Subcutaneous abdominal adipose tissue (tissue), 5 donors: ENCODE data around the gene PTPRM.

Source experiments
- H3K27ac ChIP-seq: one replicate; pipeline ENCODE4 v1.7.0; 2013; ENCODE audit warnings: low read depth, mild to moderate bottlenecking, inconsistent platforms, low read length, moderate library complexity
- H3K27me3 ChIP-seq, 5 donors: one replicate each; pipeline ENCODE4 v1.7.0; 2013; ENCODE audit warnings: low read length in 5 of 5, inconsistent platforms in 1 of 5; ENCODE audit not compliant: control insufficient read depth in 5 of 5, insufficient read depth in 4 of 5
- H3K36me3 ChIP-seq, 5 donors: one replicate each; pipeline ENCODE4 v1.7.0; 2013; ENCODE audit warnings: low read length in 5 of 5; ENCODE audit not compliant: control insufficient read depth in 5 of 5, insufficient read depth in 5 of 5
- H3K4me1 ChIP-seq, 5 donors: one replicate each; pipeline ENCODE4 v1.7.0; 2013; ENCODE audit warnings: low read length in 5 of 5, mild to moderate bottlenecking in 3 of 5, moderate library complexity in 1 of 5; ENCODE audit not compliant: control insufficient read depth in 5 of 5, insufficient read depth in 5 of 5
- H3K4me3 ChIP-seq, 5 donors: one replicate each; pipeline ENCODE4 v1.7.0; 2013; ENCODE audit warnings: low read length in 5 of 5, low read depth in 1 of 5
- H3K9ac ChIP-seq, 5 donors: one replicate each; pipeline ENCODE4 v1.7.0; 2013; ENCODE audit warnings: low read length in 5 of 5, mild to moderate bottlenecking in 4 of 5, moderate library complexity in 3 of 5
- H3K9me3 ChIP-seq, 5 donors: one replicate each; pipeline ENCODE4 v1.7.0; 2013; ENCODE audit warnings: low read length in 5 of 5; ENCODE audit not compliant: control insufficient read depth in 5 of 5
- donor health status: healthy.
- donor health status: healthy.
- donor health status: healthy.
- donor health status: healthy.
- donor health status: healthy.

PTPRM gene

DNA sequence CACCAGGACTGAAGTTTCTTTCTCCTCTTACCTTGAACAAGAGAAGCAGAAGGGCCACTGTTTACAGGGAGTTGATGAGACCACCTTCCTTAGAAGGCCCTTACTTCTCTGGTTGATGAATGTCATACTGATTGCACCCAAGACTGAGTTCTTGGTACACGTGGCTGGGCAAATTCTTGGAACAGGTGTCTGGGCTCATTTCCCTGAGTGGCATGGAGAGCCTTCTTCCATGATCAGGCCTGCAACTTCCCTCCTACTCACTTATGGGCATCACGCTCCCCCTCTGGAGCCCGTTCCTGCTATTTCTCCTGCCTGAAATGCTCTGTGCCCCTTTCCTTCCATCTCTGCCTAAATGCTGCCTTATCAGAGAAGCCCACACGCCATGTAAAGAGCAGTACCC, 110.3 kb downstream of the PTPRM start:
- peaks cover 0 to 18% (median 17%) of the 10 kb centered on the region in 5 donors for H3K4me1 ChIP-seq
- H3K4me3 ChIP-seq, result no peak overlapping the region
- H3K27ac ChIP-seq, result no peak overlapping the region
- no peaks in the 10 kb centered on the region for H3K36me3 ChIP-seq
- no peak overlapping the region for H3K9ac ChIP-seq
- H3K9me3 ChIP-seq, result no peaks in the 10 kb centered on the region
- no peaks in the 10 kb centered on the region for H3K27me3 ChIP-seq

DNA sequence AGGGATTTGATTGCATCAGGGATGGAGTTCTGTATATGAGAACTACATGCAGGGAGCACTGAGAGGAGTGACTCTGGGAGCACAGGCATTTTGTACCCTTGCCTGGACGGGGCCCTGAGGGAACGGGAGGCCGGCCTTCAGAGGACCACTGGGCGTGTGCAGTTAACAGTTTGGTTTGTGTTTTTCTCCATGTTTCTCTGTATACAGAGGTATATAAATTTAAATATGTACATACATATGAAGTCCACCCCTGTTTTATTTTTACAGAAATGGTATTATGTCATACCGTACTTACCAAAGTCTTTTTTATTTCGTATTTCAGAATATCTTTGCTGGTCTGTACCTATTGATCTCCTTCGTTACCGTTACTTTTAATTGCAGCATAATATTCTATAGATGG, 111.3 kb downstream of the PTPRM start:
- Histone ChIP-seq H3K27me3 (no peaks in the 10 kb centered on the region), H3K4me1 (peaks cover 0 to 18% (median 17%) of the 10 kb centered on the region in 5 donors), H3K27ac (no peak overlapping the region), H3K36me3 (no peaks in the 10 kb centered on the region), H3K9me3 (no peaks in the 10 kb centered on the region), H3K4me3 (no peak overlapping the region), H3K9ac (no peak overlapping the region)

- Histone ChIP-seq H3K4me3 (no peak overlapping the region), H3K36me3 (no peaks in the 10 kb centered on the region), H3K4me1 (peaks cover 0 to 18% (median 17%) of the 10 kb centered on the region in 5 donors), H3K27me3 (no peaks in the 10 kb centered on the region), H3K9ac (no peak overlapping the region), H3K9me3 (no peaks in the 10 kb centered on the region), H3K27ac (no peak overlapping the region)
Observed at GRCh38 chr18:7678801-7679200, 111.7 kb downstream of the PTPRM start.

DNA sequence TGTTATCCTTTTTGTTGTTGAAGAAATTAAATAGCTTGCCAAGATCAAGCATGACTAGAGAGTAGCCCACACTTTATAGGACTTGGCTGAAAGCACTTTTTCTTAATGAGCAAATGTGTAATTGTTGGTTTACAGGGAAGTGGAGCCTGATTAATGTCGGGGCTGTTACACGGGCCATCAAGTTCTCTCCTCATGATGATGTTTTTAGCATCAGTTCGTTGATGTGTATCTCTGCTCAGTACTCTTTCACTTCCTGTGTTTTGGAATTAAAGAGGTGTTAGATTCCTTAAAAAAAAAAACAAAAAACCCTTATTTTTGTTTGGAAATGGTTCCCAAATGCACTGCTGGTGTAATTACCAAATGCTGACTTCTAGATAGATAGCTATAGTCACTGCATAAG, 114.2 kb downstream of the PTPRM start:
- Histone ChIP-seq H3K27me3 (no peaks in the 10 kb centered on the region), H3K4me1 (peaks cover 0 to 15% (median 14%) of the 10 kb centered on the region in 5 donors), H3K27ac (no peak overlapping the region), H3K36me3 (no peaks in the 10 kb centered on the region), H3K4me3 (no peak overlapping the region), H3K9ac (no peak overlapping the region), H3K9me3 (no peaks in the 10 kb centered on the region)

- H3K4me1 ChIP-seq, result peaks cover 0 to 12% (median 9%) of the 10 kb centered on the region in 5 donors
- H3K4me3 ChIP-seq, result no peak overlapping the region
- H3K36me3 ChIP-seq, result no peaks in the 10 kb centered on the region
- no peaks in the 10 kb centered on the region for H3K9me3 ChIP-seq
- no peak overlapping the region for H3K27ac ChIP-seq
- H3K9ac ChIP-seq, result no peak overlapping the region
- H3K27me3 ChIP-seq, result no peaks in the 10 kb centered on the region
Observed at GRCh38 chr18:7682321-7682720, 115.2 kb downstream of the PTPRM start.

- no peak overlapping the region for H3K27ac ChIP-seq
- H3K4me3 ChIP-seq, result no peak overlapping the region
- peaks cover 0 to 6% (median 0%) of the 10 kb centered on the region in 5 donors for H3K4me1 ChIP-seq
- no peaks in the 10 kb centered on the region for H3K27me3 ChIP-seq
- H3K9ac ChIP-seq, result no peak overlapping the region
- H3K36me3 ChIP-seq, result no peaks in the 10 kb centered on the region
- no peaks in the 10 kb centered on the region for H3K9me3 ChIP-seq
Observed at GRCh38 chr18:7683753-7684152, 116.6 kb downstream of the PTPRM start.

DNA sequence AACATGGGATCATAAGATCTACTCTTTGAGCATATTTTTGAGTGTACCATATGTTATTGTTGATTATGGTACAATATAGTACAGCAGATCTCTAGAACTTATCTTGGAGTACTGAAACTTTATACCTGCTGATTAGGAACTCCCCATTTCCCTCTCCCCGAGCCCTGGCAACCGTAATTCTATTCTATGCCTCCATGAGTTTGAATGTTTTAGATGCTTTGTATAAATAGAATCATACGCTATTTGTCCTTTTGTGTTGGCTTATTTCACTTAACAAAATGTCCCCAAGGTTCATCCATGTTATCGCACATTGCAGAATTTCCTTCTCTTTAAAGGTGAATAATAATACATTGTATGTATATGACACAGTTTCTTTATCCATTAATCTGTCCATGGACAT, 117.2 kb downstream of the PTPRM start:
- Histone ChIP-seq H3K27me3 (no peaks in the 10 kb centered on the region), H3K27ac (no peak overlapping the region), H3K4me3 (no peak overlapping the region), H3K9ac (no peak overlapping the region), H3K9me3 (no peaks in the 10 kb centered on the region), H3K4me1 (peaks cover 0 to 6% (median 0%) of the 10 kb centered on the region in 5 donors), H3K36me3 (no peaks in the 10 kb centered on the region)

GRCh38 chr18:7684966-7685365, 117.8 kb downstream of the PTPRM start:
- Histone ChIP-seq H3K27me3 (no peaks in the 10 kb centered on the region), H3K4me1 (peaks cover 0 to 6% (median 0%) of the 10 kb centered on the region in 5 donors), H3K4me3 (no peak overlapping the region), H3K9me3 (no peaks in the 10 kb centered on the region), H3K9ac (no peak overlapping the region), H3K36me3 (no peaks in the 10 kb centered on the region), H3K27ac (no peak overlapping the region)

DNA sequence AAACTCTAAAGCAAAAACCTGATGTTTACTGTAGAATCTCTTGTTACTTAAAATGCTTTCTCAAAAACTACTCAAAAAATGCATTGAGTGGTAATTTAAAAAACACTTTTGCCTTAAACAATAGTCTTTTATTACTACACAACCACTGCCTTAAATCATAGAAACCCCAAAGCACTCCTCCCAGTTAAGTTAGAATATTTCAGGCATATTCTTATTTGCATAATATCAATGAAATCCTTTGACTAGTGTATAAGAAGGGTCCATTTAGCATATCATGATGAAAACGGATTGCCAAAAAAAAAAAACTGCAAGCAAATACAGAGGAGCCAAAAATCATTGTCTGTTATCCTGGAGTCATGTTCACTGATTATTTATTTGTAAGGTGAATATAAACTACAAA, 119.2 kb downstream of the PTPRM start:
- H3K4me3 ChIP-seq, result no peak overlapping the region
- no peak overlapping the region for H3K27ac ChIP-seq
- H3K36me3 ChIP-seq, result no peaks in the 10 kb centered on the region
- no peak overlapping the region for H3K9ac ChIP-seq
- H3K27me3 ChIP-seq, result no peaks in the 10 kb centered on the region
- peaks cover 0 to 6% (median 0%) of the 10 kb centered on the region in 5 donors for H3K4me1 ChIP-seq
- no peaks in the 10 kb centered on the region for H3K9me3 ChIP-seq

- H3K36me3 ChIP-seq, result no peaks in the 10 kb centered on the region
- no peak overlapping the region for H3K4me3 ChIP-seq
- no peak overlapping the region for H3K9ac ChIP-seq
- peaks cover 0 to 6% (median 0%) of the 10 kb centered on the region in 5 donors for H3K4me1 ChIP-seq
- no peaks in the 10 kb centered on the region for H3K9me3 ChIP-seq
- H3K27ac ChIP-seq, result no peak overlapping the region
- H3K27me3 ChIP-seq, result no peaks in the 10 kb centered on the region
Observed at GRCh38 chr18:7688580-7688979, 121.5 kb downstream of the PTPRM start.

DNA sequence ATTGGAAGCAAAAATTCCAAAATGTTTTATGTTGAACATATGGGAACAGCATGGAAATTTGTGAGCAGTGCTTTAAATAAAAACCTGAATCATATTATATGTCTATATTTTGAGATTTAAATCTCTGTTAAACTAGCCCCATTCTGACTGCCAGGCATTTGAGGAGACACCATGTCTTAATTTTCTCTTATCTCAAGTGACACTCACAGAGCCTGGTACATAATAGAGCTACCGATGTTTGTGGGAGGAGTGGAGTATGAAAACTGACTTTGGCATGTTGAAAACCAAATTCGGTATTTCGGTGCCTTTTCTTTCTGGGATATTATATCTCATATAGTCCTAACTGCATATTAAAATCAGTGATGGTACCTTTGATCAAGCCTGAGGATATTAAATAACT, 124.1 kb downstream of the PTPRM start:
- Histone ChIP-seq H3K9me3 (no peaks in the 10 kb centered on the region), H3K27ac (no peak overlapping the region), H3K4me3 (no peak overlapping the region), H3K27me3 (no peaks in the 10 kb centered on the region), H3K4me1 (peaks cover 0 to 8% (median 3%) of the 10 kb centered on the region in 5 donors), H3K9ac (no peak overlapping the region), H3K36me3 (no peaks in the 10 kb centered on the region)
